Stimulated activated CD8-positive, alpha-beta memory T cell treated with anti-CD3 and anti-CD28 coated beads, Interleukin-7, amount 100 ng/mL, for 48 hours (primary cell): Measurements from ENCODE around the gene IGLL1.
"Not testable (repeated sequence)": the region's sequence is repeated elsewhere in the genome, so short reads cannot be mapped to it uniquely, and the experiment has no call there.

ENCODE experiments used
- DNase-seq, 2 donors: peaks; one replicate each; pipeline ENCODE4 v3.0.0-alpha.2; 2020; ENCODE audit warnings: low read depth in 1 of 2; ENCODE audit errors: extremely low read depth in 1 of 2

The IGLL1 gene

DNA sequence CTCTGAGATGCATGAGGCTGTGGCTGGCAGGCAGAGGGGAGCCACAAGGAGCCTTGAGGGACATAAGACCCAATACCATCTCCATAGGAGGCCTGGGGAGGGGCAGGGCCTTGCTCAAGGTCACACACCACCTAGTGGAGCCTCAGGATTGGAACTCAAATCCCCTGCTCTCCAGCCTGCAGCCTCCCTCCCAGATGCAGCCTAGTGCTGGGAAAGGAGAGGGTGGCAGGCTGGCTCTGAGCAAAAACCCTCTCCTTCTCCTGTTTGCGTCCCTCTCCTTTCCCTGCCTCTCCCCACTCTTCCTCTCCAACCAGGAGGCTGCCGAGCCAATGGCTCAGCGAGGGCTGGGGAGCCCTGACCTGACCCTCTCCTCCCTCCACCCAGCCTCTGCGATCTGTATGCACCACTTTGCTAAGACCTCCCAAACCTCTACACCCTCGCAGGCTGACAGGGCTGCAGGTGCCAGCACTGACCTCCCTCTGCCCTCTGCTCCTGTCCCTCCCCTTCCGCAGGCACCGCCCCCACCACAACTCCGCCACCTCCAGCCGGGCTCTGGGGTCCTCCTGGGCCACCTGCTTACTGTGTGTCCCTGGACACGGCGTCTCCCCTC, 14.7 kb downstream of the IGLL1 start:
- DNase-seq: no peak

DNA sequence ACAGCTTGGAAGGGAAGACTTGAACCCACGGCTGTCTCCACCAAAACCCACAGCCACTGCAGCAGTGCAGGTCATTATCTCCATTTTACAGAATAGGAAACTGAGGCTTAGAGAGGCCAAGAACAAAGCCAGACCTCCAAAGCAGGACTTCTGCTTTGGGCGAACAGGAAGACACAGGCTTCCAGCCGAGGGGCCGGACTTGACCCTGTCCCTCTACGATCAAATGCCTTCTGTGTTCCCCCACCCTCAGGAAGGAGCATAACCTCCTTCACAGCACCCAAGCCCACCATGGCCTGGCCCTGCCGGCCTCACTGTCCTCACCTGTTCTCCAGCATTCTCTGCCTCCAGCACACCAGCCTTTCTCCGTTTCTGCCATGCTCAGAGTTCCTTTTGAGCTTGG, 15.8 kb downstream of the IGLL1 start:
- no peak for DNase-seq

DNA sequence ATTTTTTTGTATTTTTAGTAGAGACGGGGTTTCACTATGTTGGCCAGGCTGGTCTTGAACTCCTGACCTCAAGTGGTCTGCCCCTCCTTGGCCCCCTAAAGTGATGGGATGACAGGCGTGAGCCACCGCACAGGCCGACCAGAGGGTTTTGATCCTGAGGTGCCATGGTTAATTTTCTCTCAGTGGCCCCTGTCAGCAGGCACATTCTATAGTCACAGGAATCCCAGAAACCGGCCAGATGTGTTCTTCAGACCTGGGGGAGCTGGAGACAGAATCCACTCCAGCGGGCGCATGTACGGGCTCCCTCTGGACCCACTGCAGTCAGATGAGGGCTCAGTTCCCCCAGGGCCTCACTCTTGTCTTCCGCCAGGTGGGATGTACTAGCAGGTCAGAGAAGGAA, 17.0 kb downstream of the IGLL1 start:
- DNase-seq: no peak

DNA sequence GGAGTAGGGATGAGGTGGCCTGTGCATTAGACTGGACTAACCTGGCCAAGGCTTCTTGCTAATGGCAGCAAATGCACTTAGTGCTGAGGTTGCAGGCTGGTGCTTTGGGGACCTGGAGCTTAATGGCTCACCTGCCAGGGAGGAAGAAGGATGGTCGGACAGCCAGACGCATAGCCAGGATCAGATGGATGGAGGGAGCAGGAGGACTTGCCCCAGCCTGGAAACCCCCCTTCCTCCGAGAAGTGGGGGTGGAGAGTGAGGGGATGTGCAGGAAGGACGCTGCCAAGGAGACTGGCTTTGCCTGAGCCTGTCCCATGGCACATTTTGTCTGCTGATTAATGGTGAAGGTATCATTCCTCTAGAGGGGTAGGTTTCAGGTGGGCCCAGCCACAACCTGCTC, 17.9 kb downstream of the IGLL1 start:
- no peak for DNase-seq

DNA sequence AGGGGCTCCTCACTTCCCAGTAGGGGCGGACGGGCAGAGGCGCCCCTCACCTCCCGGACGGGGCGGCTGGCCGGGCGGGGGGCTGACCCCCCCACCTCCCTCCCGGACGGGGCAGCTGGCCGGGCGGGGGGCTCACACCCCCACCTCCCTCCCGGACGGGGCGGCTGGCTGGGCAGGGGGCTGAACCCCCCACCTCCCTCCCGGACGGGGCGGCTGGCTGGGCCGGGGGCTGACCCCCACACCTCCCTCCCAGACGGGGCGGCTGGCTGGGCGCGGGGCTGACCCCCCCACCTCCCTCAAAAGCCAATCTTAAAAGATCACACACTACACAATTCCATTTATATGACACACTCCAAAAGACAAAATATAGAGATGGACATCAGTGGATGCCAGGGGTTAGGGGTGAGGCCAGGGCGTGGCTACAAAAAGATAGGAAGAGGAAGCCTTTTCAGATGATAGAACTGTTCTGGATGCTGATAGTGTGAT, 19.0 kb downstream of the IGLL1 start:
- DNase-seq: not testable (repeated sequence)

DNA sequence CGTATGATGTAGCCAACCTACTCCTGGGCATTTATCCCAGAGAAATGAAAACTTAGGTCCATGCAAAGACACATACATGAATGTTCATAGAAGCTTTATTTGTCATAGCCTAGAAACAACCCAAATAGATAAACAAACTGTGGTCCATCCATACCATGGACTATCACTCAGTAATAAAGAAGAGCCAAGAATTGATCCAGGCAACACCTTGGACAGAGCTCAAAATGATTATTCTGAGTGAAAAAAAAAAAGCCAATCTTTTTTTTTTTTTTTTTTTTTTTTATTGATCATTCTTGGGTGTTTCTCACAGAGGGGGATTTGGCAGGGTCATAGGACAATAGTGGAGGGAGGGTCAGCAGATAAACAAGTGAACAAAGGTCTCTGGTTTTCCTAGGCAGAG, 19.9 kb downstream of the IGLL1 start:
- DNase-seq: not testable (repeated sequence)

DNA sequence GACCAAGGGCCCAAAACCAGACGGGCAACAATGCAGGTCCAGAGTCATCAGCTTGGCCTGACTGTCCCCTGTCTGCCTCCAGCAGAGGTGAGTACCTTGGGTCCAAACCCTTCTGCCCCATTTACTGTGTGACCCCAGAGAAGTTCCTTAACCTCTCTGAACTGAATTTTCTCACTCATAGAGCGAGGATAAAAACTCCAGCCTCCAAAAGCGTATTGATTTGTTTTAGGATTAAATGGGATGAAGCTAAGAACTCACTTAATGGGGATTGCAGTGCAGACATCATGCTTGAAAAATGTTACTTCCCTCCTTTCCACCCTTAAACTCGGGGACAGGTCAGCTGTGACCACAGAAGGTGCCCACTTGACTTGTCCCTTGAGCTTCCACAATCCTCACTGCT, 22.6 kb downstream of the IGLL1 start:
- no peak for DNase-seq

DNA sequence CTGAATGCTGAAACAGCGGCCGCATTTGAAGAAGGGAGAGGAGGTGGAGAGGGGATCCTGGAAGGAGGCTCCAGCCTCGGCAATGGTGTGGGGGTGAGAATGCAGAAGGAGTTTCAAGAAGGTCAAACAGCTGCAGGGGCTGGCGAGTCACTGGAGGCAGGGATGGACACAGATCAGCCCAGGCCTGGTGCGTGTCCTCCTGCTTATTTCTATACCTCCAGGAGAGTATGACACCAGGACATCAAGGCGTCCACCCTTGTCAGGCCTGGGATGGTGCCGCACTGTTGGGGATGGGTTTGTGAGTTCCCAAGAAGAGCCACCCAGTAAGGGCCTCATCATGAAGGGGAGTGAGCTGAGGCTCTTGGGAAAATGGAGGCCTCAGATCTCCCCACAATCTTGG, 23.1 kb downstream of the IGLL1 start:
- no peak for DNase-seq

DNA sequence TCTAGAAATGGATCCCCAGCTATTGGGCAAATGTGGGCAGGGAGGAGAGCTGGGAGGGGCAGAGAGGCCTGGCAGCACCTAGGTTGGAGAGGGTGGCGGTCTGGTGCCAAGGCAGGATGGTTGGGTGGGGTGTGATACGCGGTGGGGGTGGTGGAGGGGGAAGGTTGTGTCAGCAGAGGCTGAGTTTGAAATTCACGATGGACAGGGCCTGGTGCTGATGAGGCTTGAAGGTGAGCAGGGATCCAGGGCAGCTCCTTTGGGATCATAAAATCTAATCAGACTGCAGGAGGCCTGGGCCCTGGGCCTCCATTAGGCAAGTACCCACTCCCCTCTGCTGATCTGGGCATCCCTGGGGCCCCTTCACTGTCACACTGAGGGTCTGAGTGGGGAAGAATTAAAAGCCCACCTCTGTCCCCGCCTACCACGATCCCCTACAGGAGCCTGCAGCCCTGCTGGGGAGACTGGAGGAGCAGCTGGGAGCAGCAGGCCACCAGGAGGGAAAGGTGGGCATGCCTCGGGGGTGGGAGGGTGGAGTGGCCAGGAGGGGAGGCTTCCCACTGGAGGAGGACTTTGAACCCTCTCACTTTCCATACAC, 24.0 kb downstream of the IGLL1 start:
- DNase-seq: no peak

DNA sequence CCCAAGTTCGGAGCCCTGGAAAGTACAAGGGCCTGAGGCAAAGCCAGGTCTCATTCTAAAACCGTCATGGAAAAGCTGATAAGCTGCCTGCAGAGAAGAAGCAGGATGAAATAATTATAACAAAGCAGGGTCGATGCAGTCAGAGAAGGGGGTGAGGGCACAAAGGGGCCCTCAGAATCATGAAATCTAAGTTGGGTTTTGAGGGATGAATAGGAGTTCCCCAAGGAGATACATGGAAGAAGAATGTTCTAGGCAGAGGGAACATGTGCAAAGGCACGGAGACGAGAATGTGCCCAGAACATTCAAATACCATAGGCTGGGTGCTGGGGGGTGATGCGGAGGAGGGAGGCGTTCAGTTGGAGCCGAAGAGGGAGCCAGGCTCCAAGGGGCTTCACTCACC, 25.0 kb downstream of the IGLL1 start:
- DNase-seq: no peak

DNA sequence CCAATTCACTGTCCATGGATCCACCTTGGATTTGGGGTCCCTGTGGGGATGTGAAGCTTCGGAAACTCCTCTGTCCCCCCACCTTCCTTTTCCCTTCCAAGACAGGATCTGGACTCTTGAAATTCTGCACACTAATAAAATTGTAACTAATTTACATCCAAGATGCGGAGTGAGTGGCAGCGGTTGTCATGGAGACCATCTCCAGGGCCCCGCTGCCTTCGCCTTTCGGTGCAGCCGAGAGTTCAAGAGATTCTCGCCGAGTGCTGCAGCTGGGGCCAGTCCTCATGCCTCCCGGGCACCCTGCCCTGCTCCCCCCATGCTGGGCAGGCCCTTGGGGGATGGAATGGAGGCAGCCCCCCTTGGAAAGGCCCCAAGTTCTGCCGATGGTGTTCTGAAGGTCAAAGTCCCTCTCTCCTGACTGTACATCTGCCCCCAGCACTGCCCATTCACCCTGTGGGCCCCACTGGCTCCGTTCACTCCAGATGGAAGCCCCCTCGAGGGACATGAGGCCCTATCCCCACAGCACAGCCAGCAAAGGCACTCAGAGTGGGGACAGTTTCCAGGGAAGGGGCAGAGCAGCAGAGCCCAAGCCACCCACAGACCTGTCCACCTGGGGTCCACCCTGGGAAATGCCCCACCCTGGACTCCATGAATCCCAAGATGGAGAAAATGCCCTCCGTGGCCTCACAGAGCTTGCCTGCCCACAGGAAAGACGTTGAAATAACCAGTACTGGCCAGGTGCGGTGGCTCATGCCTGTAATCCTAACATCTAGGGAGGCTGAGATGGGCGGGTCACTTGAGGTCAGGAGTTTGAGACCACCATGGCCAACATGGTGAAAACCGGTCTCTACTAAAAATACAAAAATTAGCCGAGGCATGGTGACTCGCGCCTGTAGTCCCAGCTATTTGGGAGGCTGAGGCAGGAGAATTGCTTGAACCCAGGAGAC, 25.9 kb downstream of the IGLL1 start:
- DNase-seq: no peak

DNA sequence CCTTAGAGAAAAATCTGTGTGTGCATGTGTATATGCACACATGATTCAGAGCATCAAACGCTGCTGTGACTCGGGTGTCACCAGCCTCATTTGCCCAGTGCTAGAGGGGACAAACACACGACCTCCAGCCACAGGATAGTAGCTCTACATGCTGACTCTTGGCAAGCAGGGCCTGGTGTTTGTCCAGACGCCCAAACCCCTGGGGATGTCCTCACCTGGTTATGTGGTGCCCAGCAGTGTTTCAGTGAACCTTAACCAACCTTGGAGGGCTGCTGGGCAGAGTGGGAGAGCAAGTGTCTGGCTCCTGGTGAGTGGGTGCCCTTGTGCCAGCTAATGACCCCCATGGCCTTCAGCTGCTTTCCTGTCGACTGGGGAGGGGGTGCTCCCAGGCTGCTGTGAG, 26.7 kb downstream of the IGLL1 start:
- no peak for DNase-seq

DNA sequence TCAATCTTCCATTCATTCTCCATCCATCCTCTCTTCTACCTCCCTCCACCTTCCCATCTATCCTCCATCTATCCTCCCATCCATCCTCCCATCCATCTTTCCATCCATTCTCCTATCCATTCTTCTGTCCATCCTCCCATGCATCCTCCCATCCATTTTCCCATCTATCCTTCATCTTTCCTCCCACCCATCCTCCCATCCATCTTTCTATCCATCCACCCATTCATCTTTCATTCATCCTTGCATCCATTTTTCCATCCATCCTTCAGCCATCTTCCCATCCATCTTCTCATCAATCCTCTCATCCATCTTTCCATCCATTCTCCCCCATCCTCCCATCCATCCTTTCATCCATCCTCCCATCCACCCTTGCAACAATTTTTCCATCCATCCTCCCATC, 27.5 kb downstream of the IGLL1 start:
- no peak for DNase-seq

DNA sequence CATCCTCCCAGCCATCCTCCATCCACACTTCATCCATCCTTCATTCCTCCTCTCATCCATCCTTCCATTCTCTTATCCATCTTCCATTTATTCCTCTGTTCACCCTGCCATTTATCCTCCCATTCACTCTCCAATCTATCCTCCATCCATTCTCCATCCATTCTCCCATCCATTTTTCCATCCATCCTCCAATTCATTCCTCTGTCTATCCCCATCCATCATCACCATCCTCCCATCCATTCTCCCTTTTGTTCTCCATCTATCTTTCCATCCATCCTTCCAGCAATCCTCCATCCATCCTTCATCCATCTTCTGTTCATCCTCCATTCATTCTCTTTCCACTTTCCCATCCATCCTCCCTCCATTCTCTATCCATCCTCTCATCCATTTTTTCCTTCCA, 28.7 kb downstream of the IGLL1 start:
- no peak for DNase-seq

DNA sequence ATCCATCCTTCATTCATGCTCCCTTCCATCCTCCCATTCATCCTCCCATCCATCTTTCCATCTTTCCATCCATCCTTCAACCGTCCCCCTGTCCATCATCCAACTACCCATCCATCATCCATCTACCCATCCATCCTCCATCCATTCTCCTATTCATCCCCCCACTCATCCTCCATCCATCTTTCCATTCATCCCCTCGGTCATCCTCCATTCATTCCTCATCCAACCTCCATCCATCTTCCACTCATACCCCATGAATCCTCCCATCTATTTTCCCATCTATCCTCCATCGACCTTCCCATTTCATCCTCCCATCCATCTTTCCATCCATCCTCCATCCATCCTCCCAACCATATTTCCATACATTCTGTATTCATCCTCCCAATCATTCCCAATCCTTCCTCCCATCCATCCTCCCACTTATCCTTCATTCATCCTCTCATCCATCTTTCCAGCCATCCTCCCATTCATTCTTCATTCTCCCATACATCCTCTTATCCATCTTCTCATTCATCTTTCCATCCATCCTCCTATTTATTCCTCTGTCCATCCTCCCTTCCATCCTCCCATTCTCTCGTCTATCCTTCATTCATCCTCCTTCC, 29.9 kb downstream of the IGLL1 start:
- DNase-seq: no peak

DNA sequence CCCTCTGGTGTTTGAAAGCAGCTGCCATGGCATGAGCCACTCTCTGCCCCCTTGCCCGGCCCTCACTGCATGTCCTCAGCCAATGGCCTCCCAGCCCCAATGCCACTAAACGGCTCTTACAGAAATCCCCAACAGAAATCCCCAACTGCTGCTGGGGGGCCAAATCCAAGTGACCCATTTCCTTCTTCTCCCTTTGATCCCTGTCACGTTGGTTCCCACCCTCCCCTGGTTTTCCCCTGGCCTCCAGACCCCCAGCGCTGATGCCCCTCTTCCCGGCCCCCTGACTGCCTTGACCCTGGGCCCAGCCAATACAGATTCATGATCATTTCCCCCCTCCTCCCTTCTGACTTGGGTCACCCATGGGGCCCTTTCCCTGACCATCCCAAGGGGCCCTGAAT, 30.9 kb downstream of the IGLL1 start:
- DNase-seq: no peak

DNA sequence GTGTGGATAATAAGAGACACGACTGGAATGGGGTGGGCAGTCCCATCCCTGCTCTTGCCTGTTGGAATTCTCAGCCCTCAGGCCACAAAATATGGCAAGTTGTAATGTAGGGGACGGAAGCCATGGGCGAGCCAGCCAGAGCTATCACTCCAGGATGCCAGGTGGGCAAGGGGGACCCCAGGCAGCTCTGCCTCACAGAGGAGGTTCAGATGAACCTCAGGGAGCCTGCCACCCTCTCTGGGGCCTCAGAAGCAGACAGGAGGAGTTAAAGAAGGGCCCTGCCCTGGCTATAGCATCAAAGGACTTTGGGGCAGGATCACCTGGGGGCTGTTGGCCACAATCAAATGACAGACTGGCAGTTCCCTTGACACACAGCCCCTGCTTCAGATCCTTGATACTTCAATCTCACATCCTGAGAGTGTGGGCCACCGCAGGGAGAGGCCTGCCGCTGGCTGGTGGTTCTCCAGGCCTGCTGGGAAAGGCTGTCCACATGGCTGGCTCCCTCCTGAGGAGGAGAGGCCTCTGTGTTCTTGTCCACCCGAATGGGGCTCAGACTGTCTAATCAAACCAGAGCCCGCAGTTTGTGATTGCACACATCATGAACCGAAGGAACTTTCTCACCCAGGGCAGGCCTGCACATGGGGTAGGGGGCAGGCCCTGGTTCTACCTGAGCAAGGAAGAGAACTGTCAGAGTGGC, 31.4 kb downstream of the IGLL1 start:
- DNase-seq: no peak

DNA sequence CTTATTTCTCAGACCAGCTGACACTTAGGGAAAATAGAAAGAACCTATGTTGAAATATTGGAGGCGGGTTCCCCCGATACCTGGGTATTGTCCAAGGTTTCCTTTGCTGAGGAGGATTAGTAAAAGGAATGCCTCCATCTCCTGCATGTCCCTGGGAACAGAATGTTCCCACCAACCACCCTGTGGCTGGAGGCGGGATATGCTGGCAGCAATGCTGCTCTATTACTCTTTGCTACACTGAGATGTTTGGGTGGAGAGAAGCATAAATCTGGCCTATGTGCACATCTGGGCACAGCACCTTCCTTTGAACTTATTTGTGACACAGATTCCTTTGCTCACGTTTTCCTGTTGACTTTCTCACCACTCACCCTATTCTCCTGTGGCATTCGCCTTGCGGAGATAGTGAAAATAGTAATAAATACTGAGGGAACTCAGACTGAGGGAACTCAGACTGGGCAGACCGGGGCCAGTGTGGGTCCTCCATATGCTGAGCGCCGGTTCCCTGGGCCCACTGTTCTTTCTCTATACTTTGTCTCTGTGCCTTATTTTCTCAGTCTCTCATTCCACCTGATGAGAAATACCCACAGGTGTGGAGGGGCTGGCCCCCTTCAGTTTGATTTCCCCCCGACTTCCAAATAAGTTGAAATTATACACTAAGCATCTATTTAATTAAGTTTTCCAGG, 32.1 kb downstream of the IGLL1 start:
- no peak for DNase-seq

DNA sequence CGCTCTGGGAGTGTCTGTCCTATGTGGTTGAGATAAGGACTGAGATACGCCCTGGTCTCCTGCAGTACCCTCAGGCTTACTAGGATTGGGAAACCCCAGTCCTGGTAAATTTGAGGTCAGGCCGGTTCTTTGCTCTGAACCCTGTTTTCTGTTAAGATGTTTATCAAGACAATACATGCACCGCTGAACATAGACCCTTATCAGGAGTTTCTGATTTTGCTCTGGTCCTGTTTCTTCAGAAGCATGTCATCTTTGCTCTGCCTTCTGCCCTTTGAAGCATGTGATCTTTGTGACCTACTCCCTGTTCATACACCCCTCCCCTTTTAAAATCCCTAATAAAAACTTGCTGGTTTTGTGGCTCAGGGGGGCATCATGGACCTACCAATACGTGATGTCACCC, 32.7 kb downstream of the IGLL1 start:
- not testable (repeated sequence) for DNase-seq

DNA sequence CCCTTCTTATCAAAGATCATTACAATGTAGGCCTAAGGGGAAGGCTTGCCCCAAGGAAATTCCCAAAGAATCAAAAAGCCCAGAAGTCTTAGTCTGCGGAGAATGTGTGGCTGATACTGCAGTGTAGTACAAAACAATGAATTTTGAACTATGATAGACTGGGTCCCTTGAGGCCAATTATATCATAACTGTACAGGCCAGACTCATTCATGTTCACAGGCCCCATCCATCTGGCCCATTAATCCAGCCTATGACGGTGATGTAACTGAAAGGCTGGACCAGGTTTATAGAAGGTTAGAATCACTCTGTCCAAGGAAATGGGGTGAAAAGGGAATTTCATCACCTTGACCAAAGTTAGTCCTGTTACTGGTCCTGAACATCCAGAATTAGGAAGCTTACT, 35.2 kb downstream of the IGLL1 start:
- DNase-seq: no peak
